Cortex of kidney (tissue), 1 donor: Measurements from ENCODE around the gene ISCU.
"Not testable (repeated sequence)": the region's sequence is repeated elsewhere in the genome, so short reads cannot be mapped to it uniquely, and the experiment has no call there.

Experiments used
- DNase-seq: peaks from one replicate; lab custom pipeline; 2025; lab: John Stamatoyannopoulos, UW

The ISCU gene

GRCh38 chr12:108570743-108571608 lies 8.6 kb downstream of the ISCU start:
- DNase-seq = no peak

GRCh38 chr12:108571609-108572165 lies 9.3 kb downstream of the ISCU start:
- no peak for DNase-seq

- DNase-seq = no peak
These were observed 9.9 kb downstream of the ISCU start for GRCh38 chr12:108572166-108572790.

- no peak for DNase-seq
These were observed 10.9 kb downstream of the ISCU start for GRCh38 chr12:108573317-108573716.

GRCh38 chr12:108574276-108574675 lies 11.9 kb downstream of the ISCU start:
- DNase-seq = not testable (repeated sequence)

DNA sequence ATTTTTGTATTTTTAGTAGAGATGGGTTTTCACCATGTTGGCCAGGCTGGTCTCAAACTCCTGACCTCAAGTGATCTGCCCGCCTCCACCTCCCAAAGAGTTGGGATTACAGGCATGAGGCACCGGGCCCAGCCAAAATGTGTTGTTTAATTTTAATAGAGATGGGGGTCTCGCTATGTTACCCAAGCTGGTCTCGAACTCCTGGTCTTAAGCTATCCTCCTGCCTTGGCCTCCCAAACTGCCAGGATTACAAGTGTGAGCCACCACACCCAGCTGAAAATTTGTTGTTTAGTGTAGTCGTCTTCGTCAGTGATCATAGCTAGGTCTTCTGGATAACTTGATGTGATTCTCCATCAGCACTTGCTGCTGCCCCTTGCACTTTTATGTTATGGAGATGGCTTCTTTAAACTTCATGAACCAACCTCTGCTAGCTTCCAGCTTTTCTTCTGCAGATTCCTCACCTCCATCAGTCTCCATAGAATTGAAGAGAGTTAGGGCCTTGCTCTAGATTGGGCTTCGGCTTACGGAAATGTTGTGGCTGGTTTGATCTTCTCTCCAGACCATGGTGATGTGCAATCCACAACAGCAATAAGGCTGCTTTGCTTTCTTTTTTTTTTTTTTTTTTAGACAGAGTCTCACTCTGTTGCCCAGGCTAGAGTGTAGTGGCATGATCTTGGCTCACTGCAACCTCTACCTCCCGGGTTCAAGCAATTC lies 13.0 kb downstream of the ISCU start:
- DNase-seq = no peak

DNA sequence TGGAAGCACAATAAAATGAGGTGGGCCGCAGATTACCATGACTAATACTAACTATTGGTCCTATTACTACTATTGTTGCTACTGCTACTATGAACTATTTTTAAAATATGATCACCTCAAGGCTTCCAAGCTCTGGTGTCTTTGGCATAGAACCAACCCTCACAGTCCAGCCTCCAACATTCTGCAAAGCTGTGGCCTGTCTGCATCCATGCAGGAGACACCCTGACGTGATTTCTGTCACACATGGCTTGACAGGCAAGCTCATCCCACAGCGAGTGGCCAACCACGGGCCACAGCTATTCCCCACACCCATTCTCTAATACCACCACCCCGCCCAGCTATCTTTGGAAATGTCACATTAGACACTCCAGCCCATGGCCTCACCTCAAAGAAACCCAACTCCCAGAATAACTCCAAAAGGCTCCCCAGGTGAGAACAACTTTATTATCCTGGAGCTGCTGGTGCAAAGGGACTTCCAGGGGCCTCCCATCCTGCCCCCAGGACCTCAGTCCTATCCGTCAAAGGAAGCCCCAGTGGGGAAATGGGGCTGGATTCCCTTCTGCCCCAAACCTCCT lies 14.4 kb downstream of the ISCU start:
- no peak for DNase-seq

GRCh38 chr12:108577458-108577857 lies 15.1 kb downstream of the ISCU start:
- no peak for DNase-seq

DNA sequence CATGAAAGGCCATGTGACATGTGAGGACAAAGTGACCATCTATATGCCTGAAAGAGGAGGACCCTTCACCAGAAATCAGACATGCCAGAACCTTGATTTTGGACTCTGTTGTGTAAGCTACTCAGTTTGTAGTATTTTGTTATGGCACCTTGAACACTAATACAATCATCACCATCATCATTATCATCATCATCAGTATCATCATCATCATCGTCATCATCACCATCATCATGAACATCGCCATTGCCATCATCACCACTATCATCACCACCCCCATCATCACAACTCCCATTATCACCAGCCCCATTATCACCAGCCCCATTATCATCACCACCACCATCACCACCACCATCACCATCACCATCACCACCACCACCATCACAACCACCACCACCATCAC lies 15.9 kb downstream of the ISCU start:
- no peak for DNase-seq

DNA sequence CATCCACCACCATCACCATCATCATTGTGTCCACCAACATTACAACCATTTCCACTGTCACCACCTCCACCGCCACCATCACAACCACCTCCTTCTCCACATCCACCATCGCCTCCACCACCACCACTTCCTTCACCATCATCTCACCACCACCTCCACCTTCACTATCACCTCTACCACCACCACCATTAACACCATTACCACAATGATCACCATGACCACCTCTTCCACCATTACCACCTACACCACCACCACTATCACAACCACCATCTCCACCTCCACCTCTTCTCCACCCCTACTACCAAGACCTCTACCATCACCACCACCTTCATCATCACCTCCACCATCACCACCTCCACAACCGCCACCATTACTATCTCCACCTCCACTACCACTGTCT lies 16.4 kb downstream of the ISCU start:
- DNase-seq = no peak

- DNase-seq = no peak
These were observed 18.1 kb downstream of the ISCU start for GRCh38 chr12:108580531-108580930.

GRCh38 chr12:108581311-108582227 lies 19.2 kb downstream of the ISCU start:
- no peak for DNase-seq

DNA sequence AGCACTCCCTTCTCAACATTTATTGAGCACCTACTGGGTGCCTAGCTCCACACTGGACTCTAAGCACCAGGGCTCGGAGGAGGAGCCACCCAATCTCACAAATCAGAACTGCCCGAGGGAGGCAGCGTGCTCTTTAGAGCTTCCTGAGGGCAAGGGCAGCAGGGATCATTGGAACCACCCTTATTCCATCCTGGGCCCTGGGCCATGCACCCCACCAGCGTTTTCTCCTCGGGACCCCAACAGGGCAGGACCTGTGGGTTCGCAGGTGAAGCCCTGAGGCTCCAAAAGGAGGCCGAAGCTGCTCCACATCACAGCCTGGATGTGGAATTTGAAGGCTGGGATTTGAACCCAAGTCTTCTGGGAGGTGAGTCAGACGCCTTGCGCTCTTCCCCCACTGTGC lies 20.1 kb downstream of the ISCU start:
- DNase-seq = no peak

DNA sequence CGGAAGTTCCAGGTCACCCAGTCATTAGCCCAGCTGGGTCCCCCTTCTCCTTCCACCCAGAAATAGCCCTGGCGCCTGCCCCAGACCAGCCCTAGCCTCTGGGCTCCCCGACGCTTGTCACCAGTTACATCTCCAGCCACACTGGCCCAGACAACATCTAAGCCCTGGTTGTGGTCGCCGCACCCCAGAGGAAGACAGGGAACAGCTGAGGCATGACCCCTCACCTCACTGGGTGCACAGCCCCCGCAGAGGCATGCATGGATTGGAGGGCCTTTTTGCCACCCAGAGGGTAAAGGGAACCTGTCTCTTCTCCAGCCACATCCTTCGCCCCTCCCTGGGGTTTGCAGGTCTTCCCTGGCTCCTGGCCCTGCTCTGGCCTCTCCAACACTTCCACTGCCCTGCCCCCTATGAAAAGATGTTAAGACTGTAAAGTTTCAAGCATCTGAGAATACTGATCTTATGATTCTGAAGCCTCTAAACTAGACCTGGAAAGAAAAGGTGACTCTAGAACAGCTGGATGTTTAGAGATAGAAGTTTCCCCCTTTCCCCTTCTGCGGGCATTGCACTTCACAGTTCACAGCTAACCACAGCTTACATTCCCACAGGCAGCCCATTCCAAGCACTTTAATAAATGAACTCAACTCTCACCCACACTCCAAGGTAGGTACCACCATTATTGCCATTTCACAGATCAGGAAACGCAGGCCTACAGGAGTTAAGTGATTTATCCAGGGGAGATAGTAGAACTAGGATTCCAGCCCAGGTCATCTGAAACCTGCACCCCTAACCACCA lies 20.8 kb downstream of the ISCU start:
- DNase-seq = no peak

DNA sequence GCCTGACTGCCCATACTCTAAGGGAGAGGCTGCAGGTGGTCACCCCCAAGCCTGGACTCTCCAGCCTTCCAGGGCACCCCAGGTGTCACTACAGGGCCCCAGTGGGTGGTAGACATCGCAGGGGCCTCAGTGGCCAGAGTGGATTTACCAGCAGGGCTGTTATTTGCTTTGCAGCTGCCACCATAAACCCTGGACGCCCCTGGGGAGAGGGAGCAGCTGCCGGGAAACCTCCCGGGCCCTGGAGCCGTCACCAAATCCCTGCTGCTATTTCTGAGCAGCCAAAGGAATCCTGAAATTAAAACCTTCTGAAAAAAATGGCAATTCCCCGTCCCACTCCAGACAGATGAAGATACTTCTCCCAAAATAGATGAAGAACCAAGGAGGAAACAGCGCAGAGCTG lies 21.6 kb downstream of the ISCU start:
- DNase-seq = no peak

GRCh38 chr12:108584456-108585065 lies 22.2 kb downstream of the ISCU start:
- no peak for DNase-seq

DNA sequence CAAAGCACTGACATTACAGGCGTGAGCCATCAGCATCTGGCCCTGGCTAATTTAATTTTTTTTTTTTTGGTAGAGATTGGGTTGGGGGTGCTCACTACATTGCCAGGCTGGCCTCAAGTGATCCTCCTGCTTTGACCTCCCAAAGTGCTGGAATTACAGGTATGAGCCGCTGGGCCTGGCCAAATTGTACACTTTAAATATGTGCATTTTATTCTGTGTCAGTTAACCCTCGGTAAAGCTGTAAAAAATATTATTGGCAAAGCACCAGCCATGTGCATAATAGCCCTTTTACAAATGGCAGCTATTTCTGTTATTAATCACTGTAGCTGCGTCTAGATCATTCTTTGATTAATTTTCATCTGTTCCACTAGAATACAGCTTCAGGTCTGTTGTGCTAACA lies 23.5 kb downstream of the ISCU start:
- DNase-seq = no peak

DNA sequence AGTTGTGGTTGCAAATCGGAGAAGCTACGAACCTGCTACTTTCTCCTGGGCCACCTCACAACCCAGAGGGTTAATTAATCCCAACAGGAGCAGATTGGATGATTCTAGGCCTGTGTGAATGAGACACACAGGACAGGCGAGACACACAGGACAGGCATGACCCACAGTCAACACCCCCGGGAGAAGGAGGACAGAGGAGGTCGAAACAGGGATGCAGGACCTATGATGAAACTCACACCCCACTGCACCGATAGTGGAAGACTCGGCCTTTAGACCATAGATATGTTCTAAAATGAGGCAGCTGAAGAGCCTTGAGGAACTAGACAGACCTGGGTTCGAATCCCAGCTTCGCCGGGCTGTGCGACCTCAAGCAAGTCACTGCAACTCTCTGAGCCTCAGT lies 23.9 kb downstream of the ISCU start:
- no peak for DNase-seq

- DNase-seq = no peak
These were observed 25.4 kb downstream of the ISCU start for GRCh38 chr12:108587826-108588225.
